LNCaP clone FGC (cell line): Measurements from ENCODE around the gene CPLANE1.

ENCODE experiments used
- DNase-seq: peaks from one replicate; pipeline ENCODE4 v3.0.0-alpha.2; 2011; ENCODE audit warnings: low read depth
- H3K4me3 ChIP-seq: 2 replicates; pipeline ENCODE4 v1.5.1; 2011; ENCODE audit warnings: mild to moderate bottlenecking, low read depth, low read length, control low read depth
- TF ChIP-seq, protein P1 (sequence below): IDR thresholded peaks from 2 replicates; pipeline ENCODE4 v1.5.1; 2012; ENCODE audit warnings: mild to moderate bottlenecking; ENCODE audit not compliant: control insufficient read depth, insufficient read depth; ENCODE audit errors: extremely low read depth

Gene CPLANE1

DNA sequence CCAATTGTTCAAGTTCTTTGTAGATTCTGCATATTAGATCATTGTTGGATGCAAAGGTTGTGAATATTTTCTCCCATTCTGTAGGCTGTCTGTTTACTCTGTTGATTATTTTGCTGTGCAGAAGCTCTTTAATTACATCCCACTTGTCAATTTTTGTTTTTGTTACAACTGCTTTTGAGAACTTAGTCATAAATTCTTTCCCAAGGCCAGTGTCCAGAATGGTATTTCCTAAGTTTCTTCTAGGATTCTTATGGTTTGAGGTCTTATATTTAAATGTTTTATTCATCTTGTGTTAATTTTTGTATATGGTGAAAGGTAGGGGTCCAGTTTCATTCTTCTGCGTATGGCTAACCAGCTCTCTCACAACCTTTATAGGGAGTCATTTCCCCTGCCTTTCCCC, 116.5 kb downstream of the CPLANE1 start:
- no peak for DNase-seq
- no peak overlapping the region for H3K4me3 ChIP-seq
- TF ChIP-seq, protein P1, sequence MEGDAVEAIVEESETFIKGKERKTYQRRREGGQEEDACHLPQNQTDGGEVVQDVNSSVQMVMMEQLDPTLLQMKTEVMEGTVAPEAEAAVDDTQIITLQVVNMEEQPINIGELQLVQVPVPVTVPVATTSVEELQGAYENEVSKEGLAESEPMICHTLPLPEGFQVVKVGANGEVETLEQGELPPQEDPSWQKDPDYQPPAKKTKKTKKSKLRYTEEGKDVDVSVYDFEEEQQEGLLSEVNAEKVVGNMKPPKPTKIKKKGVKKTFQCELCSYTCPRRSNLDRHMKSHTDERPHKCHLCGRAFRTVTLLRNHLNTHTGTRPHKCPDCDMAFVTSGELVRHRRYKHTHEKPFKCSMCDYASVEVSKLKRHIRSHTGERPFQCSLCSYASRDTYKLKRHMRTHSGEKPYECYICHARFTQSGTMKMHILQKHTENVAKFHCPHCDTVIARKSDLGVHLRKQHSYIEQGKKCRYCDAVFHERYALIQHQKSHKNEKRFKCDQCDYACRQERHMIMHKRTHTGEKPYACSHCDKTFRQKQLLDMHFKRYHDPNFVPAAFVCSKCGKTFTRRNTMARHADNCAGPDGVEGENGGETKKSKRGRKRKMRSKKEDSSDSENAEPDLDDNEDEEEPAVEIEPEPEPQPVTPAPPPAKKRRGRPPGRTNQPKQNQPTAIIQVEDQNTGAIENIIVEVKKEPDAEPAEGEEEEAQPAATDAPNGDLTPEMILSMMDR: no peak

DNA sequence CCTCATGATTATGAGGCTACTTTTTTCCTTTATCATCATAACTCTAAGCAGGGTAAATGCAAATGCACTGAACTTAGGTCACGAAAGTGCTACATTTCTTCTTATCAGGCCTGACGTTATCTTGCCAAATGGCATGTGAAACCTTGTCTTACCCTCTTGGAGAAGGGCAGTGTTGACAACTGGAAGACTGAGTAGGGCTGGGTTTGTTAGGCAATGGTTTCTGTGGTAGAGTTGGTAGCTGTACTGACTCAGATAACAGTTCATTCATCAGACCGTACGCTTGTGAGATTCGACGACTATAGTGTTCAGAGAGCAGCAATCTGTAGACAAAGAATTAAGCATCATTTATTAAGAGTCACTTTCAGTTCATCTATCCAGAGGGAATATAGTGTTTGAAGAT, 127.7 kb downstream of the CPLANE1 start:
- H3K4me3 ChIP-seq: no peak overlapping the region
- TF ChIP-seq, protein P1: no peak
- no peak for DNase-seq

DNA sequence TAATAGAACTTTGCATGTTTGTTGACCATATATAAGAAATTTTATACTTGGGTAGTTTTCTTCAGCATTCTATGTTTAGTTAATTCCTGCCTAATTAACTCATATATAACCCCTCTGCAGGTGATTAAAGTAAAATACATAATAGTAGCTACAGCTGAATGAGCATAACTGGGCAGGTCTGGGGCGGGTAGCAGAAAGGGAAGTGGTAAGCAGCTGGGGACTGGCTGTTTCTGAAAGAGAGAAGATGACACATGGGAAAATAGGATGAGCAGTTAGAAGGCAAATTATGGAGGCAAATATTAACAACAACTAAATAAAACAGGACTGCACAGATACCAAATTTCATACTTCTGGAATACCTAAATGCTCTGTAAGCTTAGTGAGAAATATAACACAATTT, 128.1 kb downstream of the CPLANE1 start:
- DNase-seq: no peak
- H3K4me3 ChIP-seq: no peak overlapping the region
- TF ChIP-seq, protein P1: no peak

DNA sequence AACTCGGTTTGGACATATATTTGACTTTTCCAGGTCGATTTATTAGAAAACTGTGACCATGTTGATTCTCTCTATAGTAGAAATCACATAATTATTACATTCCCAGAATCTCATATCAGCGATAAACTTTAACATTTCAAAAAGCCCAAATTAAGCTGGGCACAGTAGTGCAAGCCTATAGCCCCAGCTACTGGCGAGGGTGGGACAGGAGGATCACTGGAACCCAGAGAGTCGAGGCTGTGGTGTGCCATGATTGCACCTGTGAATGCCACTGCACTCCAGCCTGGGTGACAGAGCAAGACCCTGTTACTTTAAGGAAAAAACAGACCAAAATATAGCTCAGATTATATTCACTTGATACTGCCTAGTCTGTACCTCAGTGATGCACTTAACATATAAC, 128.9 kb downstream of the CPLANE1 start:
- TF ChIP-seq, protein P1: no peak
- no peak overlapping the region for H3K4me3 ChIP-seq
- no peak for DNase-seq

DNA sequence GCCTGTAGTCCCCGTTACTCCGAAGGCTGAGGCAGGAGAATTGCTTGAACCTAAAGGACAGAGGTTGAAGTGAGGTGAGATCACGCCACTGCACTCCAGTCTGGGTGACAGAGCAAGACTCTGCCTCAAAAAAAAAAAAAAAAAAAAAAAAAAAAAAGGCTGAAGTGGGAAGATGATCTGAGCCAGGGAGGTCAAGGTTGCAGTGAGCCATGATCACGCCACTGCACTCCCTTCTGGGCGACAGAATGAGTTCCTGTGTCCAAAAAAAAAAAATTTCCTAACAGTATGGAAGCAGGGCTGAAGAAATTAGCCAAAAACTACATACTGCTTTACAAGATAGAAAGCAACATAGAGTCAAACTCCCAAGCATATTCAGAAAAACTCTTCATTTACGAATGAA, 132.8 kb downstream of the CPLANE1 start:
- TF ChIP-seq, protein P1: no peak
- no peak overlapping the region for H3K4me3 ChIP-seq
- no peak for DNase-seq

DNA sequence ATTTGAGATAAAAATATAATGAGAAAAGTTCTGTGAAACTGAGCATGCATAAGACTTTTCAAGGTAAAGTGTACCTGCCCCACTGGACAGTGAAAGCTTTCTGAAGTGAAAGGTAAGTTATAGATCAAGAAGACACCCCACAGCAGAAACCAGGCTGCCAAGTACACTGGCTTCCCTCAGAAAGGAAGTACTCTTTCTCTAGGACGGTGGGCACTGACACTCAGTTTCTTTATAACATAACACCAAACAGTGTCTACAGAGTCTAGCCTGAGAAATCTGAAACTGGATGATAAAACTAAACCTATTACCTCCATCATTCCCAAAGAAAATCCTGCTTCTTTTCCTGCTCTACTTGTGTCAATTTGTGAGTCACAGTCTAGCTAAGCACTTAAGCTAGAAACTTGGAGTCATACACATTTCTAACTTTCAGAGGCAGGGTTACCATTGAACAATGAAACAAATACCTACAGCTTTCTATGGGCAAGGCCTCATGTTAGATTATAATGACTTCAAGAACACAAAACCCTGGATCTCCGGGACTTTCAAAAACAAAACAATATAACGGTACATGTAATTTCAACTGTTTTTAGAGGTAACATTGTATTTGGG, 136.7 kb downstream of the CPLANE1 start:
- TF ChIP-seq, protein P1: no peak
- no peak for DNase-seq
- H3K4me3 ChIP-seq: no peak overlapping the region

DNA sequence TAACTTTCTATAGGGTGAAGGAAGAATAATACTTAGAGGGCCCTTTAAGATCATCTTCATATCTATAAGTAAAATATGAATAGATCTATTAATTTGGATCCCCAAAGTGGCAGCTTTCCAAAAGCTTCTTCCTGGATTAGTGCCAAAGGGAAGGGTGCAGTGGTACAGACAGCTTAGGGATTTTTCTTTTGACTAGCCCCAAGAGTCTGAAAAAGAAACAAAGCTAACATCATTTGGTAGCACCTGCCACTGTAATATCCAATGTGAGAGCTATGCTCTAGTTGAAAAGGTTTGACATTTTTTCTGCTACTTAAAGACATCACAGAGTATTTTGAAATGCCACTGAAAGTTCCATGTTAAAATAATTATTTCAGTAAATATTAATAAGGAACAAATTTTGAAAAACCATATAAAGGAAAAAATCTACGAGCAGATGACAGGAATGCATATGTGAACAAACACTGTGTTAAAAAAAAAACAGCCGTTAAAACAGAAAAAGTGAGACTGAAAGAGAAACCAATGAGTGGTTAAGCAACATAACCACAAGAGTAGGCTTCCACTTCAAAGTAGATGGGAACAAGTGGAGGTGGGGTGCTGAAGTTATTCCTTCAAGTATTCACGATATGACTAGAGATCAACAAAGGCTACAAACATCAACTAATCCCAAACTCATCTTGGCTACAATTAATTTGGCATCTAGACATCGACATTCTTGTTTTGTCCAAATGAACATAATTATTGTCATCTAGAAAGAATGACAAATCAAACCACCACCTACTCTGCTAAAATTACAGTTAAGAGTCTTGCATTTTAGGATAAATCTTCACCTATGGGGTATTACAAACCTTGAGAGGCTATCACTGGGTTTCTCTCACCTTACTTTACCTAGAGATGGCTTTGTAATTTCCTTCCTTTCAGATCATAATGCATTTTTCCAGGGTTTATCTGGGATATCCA, 137.5 kb downstream of the CPLANE1 start:
- no peak overlapping the region for H3K4me3 ChIP-seq
- no peak for DNase-seq
- TF ChIP-seq, protein P1: no peak
